Kidney epithelial cell (primary cell): ENCODE measurements around the gene DIABLO. TPM values are rescaled to one million over a fixed set of nuclear protein-coding genes. Genes with fewer than 3 reads are reported as not detected.

Experiments used
- DNase-seq: peaks from one replicate; pipeline ENCODE4 v3.0.0-alpha.2; 2010; ENCODE audit warnings: low read depth
- H3K27me3 ChIP-seq: 2 replicates; pipeline ENCODE4 v1.6.0; 2011; ENCODE audit warnings: low read length; ENCODE audit not compliant: control insufficient read depth, insufficient read depth
- H3K36me3 ChIP-seq: 2 replicates; pipeline ENCODE4 v1.5.1; 2011; ENCODE audit warnings: low read length; ENCODE audit not compliant: control insufficient read depth, insufficient read depth
- H3K4me3 ChIP-seq: 2 replicates; pipeline ENCODE4 v1.5.1; 2011; ENCODE audit warnings: low read depth, mild to moderate bottlenecking, control low read depth, low read length
- total RNA-seq: library from RNA; depleted of rRNA; stranded (reverse); fragments of >200 nt; gene quantifications from 2 replicates; pipeline ENCODE4 v1.2.3, GENCODE V29; 2015
- TF ChIP-seq, protein P1 (sequence below): IDR thresholded peaks from 2 replicates; pipeline ENCODE4 v1.5.1; 2011; ENCODE audit warnings: mild to moderate bottlenecking, moderate library complexity, low read length, control low read depth, inconsistent platforms; ENCODE audit not compliant: insufficient read depth, poor library complexity, severe bottlenecking

Gene DIABLO
- total RNA-seq, 1 donor from 2014 or later, result 100 TPM

DNA sequence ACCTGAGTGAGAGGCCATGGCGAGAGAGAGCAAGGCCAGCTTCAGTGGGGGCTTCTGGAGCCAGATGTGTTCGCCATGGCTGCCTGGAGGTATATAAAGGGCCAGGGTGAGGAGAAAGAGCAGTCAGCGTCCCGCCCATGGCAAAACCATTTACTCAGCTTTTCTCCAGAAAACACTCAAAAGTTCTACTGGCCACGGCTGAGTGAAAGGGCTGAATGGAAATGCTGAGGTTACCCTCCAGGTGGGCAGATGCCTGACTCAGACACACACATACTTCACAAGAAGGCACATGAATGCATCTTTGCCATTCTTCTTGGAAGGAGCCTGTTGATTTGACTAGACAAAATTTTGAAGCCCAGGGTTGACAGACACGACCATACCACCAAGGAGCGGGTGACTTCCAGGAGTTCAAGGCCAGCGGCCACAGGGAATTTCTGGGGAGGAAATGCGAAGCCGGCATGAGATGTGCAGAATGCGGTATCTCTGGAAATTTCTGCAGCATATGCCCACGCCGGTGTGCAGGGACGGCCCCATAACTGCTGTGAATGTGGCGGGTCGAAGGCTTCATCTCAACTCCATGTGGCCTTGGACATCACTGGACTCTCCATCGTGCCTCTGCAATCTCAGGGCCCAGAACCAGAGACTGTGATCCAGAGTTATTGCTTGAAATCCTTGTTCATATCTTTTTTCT lies 51.6 kb downstream of the DIABLO start, which contains the start of gene IL31:
Gene IL31 (minus strand): TSS at position 67 of the 691 bp plus-strand sequence. CDS start 49 bp downstream, at position 18.
- TF ChIP-seq, protein P1, sequence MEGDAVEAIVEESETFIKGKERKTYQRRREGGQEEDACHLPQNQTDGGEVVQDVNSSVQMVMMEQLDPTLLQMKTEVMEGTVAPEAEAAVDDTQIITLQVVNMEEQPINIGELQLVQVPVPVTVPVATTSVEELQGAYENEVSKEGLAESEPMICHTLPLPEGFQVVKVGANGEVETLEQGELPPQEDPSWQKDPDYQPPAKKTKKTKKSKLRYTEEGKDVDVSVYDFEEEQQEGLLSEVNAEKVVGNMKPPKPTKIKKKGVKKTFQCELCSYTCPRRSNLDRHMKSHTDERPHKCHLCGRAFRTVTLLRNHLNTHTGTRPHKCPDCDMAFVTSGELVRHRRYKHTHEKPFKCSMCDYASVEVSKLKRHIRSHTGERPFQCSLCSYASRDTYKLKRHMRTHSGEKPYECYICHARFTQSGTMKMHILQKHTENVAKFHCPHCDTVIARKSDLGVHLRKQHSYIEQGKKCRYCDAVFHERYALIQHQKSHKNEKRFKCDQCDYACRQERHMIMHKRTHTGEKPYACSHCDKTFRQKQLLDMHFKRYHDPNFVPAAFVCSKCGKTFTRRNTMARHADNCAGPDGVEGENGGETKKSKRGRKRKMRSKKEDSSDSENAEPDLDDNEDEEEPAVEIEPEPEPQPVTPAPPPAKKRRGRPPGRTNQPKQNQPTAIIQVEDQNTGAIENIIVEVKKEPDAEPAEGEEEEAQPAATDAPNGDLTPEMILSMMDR, result no peak
- Histone ChIP-seq H3K36me3 (no peaks in the 10 kb centered on the region), H3K4me3 (no peak within 1 kb of the TSS), H3K27me3 (peaks cover 3% of the 10 kb centered on the region)
- DNase-seq, result no peak

DNA sequence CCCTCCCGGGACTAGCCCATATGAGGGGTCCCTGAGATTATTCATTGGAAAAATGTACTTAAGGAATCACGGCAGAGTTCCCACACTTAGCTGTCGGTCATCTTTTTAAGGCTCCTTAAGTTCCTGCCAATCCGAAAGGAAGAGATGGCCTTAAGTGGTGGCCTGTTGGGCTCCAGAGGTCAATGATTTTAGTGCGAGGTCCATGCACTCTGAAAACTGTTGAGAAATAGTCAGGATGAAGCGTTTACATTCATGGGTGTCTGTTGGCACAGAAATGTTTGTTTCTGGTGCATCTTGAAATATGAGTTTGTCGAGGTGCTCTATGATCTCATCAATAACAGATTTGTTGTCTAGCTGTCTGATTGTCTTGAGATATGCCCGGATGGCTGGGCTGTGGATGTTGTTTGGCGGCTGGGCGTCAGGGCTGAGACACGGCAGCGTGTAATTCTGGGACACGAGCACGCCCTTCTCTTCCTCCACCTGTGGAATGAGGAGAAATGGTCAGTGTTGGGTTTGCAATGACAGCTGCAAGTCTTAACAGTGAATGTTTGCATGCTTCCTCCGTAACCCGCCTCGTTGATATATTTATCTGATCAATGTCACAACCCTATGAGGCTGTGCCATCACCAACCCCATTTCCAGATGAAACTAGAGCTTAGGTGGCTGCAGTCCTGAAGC lies 53.5 kb downstream of the DIABLO start:
- TF ChIP-seq, protein P1, result no peak
- Histone ChIP-seq H3K27me3 (peaks cover 3% of the 10 kb centered on the region), H3K4me3 (no peak overlapping the region), H3K36me3 (no peaks in the 10 kb centered on the region)
- no peak for DNase-seq

DNA sequence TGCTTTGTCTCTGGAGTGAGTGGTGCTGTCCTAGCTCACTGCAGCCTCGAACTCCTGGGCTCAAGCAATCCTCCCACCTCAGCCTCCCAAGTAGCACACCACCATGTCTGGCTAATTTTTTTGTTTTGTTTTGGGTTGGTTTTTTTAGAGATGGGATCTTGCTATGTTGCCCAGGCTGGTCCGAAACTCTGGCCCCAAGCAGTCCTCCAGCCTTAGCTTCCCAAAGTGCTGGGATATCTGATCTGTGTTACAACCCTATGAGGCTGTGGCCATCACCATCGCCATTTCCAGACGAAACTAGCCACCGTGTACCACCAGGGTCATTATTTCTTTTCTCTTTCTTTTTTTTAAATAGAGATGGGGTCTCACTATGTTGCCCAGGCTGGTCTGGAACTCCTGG lies 54.5 kb downstream of the DIABLO start:
- Histone ChIP-seq H3K4me3 (no peak overlapping the region), H3K36me3 (no peaks in the 10 kb centered on the region), H3K27me3 (peaks cover 3% of the 10 kb centered on the region)
- no peak for DNase-seq
- TF ChIP-seq, protein P1, result no peak

DNA sequence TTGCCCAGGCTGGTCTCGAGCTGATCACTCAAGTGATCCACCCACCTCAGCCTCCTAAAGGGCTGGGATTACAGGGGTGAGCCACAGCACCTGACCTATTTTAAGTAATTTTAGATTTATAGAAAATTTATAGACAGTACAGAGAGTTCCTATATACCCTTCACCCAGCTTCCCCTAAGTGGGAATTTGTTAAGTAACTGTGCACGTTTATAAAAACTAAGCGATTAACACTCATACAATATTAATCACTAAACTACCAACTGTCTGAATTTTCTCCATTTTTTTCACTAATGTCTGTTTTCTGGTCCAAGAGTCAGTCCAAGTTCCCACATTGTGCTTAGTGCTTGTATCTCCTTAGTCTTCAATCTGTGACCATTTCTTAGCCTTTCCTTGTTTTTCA lies 57.4 kb downstream of the DIABLO start:
- no peak for DNase-seq
- H3K27me3 ChIP-seq, result peaks cover 3% of the 10 kb centered on the region
- H3K4me3 ChIP-seq, result no peak overlapping the region
- TF ChIP-seq, protein P1, result no peak
- H3K36me3 ChIP-seq, result no peaks in the 10 kb centered on the region

DNA sequence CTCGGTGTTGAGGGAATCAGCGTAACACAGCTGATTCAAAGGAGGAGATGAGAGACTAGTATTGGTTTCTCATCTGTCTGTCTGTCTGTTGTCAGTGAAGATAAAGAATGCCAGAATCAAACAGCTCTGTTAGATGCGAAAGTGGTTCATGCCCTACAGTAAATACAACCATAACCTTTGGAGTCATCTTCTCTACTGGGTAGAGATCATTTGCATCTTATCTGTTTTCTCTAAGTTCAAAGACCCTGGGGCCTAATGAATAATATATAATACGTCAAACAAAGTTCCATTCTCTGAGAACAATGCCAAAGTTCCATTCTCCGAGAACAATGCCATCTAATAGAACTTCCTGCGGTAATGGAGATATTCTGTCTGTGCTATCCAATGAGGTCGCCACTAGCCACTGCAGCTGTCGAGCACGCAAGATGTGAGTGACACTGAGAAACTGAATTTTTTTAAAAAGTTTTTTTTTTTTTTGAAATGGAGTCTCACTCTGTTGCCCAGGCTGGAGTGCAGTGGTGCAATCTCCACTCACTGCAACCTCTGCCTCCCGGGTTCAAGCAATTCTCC lies 58.4 kb downstream of the DIABLO start:
- H3K27me3 ChIP-seq, result no peaks in the 10 kb centered on the region
- H3K36me3 ChIP-seq, result no peaks in the 10 kb centered on the region
- H3K4me3 ChIP-seq, result no peak overlapping the region
- TF ChIP-seq, protein P1, result no peak
- DNase-seq, result no peak
